Epithelial cell of esophagus (primary cell): Measurements from ENCODE around the gene AGTR2.
"Not testable (repeated sequence)": the region's sequence is repeated elsewhere in the genome, so short reads cannot be mapped to it uniquely, and the experiment has no call there.

Source experiments
- DNase-seq: peaks from one replicate; pipeline ENCODE4 v3.0.0; 2010; ENCODE audit warnings: low read depth
- H3K4me3 ChIP-seq: 2 replicates; pipeline ENCODE4 v1.5.1; 2011; ENCODE audit warnings: mild to moderate bottlenecking, low read length, control low read depth
- TF ChIP-seq, protein P1 (sequence below): IDR thresholded peaks from 2 replicates; pipeline ENCODE4 v1.5.1; 2011; ENCODE audit warnings: low read depth, mild to moderate bottlenecking, low read length, control low read depth, inconsistent platforms; ENCODE audit not compliant: insufficient read depth; ENCODE audit errors: missing control alignments

AGTR2 gene, protein sequence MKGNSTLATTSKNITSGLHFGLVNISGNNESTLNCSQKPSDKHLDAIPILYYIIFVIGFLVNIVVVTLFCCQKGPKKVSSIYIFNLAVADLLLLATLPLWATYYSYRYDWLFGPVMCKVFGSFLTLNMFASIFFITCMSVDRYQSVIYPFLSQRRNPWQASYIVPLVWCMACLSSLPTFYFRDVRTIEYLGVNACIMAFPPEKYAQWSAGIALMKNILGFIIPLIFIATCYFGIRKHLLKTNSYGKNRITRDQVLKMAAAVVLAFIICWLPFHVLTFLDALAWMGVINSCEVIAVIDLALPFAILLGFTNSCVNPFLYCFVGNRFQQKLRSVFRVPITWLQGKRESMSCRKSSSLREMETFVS

DNA sequence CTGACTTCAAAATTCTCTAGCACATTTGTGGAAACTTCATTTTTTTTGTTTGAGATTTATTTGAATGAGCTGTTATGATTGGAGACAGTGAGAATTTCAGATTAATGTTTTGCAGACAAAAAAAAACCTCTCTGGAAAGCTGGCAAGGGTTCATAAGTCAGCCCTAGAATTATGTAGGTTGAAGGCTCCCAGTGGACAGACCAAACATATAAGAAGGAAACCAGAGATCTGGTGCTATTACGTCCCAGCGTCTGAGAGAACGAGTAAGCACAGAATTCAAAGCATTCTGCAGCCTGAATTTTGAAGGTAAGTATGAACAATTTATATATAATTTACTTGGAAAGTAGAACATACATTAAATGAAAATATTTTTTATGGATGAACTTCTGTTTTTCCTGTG, at the start of gene AGTR2:
Gene AGTR2 (plus strand): TSS at position 234 of the 400 bp plus-strand sequence. CDS start 1,537 bp downstream, outside the sequence.
- no peak for DNase-seq
- H3K4me3 ChIP-seq, result no peak within 1 kb of the TSS
- TF ChIP-seq, protein P1, sequence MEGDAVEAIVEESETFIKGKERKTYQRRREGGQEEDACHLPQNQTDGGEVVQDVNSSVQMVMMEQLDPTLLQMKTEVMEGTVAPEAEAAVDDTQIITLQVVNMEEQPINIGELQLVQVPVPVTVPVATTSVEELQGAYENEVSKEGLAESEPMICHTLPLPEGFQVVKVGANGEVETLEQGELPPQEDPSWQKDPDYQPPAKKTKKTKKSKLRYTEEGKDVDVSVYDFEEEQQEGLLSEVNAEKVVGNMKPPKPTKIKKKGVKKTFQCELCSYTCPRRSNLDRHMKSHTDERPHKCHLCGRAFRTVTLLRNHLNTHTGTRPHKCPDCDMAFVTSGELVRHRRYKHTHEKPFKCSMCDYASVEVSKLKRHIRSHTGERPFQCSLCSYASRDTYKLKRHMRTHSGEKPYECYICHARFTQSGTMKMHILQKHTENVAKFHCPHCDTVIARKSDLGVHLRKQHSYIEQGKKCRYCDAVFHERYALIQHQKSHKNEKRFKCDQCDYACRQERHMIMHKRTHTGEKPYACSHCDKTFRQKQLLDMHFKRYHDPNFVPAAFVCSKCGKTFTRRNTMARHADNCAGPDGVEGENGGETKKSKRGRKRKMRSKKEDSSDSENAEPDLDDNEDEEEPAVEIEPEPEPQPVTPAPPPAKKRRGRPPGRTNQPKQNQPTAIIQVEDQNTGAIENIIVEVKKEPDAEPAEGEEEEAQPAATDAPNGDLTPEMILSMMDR, result no peak

DNA sequence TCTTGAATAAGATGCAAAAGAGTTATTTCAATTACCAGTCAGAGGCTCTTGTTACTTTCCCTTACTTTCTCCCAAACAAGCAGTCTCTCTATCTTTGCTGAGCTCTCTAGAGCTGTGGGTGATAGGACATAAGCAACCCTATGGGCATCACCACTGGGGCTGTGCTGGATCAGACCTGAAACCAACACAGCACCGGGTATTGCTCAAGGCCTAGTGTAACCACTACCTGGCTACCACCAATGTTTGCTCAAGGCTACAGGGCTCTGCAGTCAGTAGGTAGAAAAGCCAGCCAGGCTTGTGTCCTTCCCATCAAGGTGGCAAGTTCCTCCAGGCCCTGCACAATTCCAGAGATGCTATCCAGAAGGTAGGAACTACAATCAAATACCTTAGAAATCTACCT, 35.3 kb upstream of the AGTR2 start:
- DNase-seq, result no peak
- TF ChIP-seq, protein P1, result no peak
- H3K4me3 ChIP-seq, result no peak overlapping the region

DNA sequence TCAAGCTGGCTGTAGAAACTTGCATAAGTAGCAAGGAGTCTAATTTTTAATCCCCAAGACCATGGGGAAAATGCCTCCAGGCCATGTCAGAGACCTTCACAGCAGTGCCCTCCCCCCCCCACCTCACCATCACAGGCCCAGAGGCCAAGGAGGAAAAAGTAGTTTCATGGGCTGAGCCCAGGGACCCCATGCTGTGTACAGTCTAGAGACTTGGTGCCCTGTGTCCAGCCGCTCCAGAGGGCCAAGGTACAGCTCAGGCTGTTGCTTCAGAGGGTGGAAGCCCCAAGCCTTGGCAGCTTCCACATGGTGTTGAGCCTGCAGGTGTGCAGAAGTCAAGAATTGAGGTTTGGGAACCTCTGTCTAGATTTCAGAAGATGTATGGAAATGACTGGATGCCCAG, 29.3 kb upstream of the AGTR2 start:
- not testable (repeated sequence) for DNase-seq, H3K4me3 ChIP-seq

DNA sequence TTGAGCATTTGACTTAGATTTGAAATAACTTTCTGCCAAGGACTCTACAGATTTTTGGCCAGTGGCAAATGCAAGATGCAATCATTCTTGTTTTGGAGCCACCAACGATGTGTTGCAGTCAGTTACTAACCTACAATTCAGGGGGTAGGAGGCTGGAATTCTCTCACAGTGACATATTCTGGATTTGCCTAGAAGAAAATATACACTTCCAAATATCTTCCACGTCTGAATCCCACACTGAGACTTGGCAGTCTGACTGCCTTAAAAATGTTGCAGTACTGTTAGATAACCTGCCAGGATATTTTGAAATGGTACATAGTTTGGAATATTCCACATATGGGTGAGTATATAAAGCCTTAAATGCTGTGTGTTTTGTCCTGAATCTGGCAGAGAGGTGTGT, 27.6 kb upstream of the AGTR2 start:
- no peak for DNase-seq
- no peak overlapping the region for H3K4me3 ChIP-seq

DNA sequence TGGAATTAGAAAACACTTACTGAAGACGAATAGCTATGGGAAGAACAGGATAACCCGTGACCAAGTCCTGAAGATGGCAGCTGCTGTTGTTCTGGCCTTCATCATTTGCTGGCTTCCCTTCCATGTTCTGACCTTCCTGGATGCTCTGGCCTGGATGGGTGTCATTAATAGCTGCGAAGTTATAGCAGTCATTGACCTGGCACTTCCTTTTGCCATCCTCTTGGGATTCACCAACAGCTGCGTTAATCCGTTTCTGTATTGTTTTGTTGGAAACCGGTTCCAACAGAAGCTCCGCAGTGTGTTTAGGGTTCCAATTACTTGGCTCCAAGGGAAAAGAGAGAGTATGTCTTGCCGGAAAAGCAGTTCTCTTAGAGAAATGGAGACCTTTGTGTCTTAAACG, 2.4 kb downstream of the AGTR2 start:
- no peak overlapping the region for H3K4me3 ChIP-seq
- TF ChIP-seq, protein P1, result no peak
- no peak for DNase-seq

More for the DNA sequence above, 27.6 kb upstream of the AGTR2 start:
- TF ChIP-seq, protein P1, result no peak

DNA sequence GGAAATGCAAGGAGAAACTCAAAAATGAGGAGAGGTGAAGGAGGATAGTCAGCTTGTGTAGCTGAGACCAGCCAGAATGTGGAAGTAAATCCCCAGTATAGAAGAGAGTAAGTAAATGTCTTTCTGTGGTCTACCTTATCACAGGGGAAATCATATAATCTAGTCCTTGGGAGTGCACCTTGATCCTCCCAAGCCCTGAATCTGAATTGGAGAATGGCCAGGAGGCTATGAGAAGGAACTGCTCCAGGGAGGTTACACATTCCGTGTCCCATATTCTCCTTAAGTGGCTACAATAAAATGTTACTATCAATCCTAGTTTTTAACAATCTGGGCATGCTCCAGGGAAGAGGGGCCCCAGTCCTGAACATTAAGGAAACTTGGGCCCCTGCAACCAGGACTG, 10.8 kb downstream of the AGTR2 start:
- TF ChIP-seq, protein P1, result no peak
- no peak overlapping the region for H3K4me3 ChIP-seq
- no peak for DNase-seq

DNA sequence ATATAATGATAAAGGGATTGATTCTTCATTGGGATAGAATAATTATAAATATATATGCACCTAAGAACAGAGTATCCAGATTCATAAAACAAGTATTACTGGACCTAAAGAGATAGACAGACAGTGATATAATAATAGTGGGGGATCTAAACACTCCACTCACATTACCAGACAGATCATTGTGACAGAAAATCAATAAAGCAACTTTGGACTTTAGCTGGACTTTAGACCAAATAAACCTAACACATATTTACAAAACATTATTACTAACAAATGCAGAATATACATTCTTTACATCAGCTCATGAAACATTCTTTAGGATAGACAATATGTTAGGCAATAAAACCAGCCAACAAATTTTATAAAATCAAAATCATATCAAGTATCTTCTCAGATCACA, 14.6 kb downstream of the AGTR2 start:
- TF ChIP-seq, protein P1, result no peak
- no peak overlapping the region for H3K4me3 ChIP-seq
- DNase-seq, result no peak
